Keratinocyte (primary cell): Measurements from ENCODE around the gene SLC43A1. TPM values are rescaled to one million over a fixed set of nuclear protein-coding genes. Genes with fewer than 3 reads are reported as not detected.
A peak's percentile ranks its signal among the peaks of the same experiment; 100 is the strongest.

Experiments used
- DNase-seq: peaks from one replicate; pipeline ENCODE4 v3.0.0-alpha.2; 2011; ENCODE audit warnings: low read depth, missing footprints, low spot score
- FAIRE-seq: peaks from 2 replicates; lab custom pipeline; 2011; peaks lifted over from hg19 to GRCh38; lab: Jason Lieb, UNC
- H2AFZ ChIP-seq: 2 replicates; pipeline ENCODE4 v1.6.0; 2012; ENCODE audit warnings: low read length, control low read depth, inconsistent platforms; ENCODE audit not compliant: control insufficient read depth
- H3K27ac ChIP-seq: 2 replicates; pipeline ENCODE4 v1.5.1; 2011; ENCODE audit warnings: low read length; ENCODE audit not compliant: control insufficient read depth, insufficient read depth
- H3K27me3 ChIP-seq: 3 replicates; pipeline ENCODE4 v1.6.0; 2011; ENCODE audit warnings: low read length; ENCODE audit not compliant: control insufficient read depth, insufficient read depth; ENCODE audit errors: extremely low read depth
- H3K36me3 ChIP-seq, 2 experiments: 2 replicates in 1 of 2; 3 replicates in 1 of 2; pipeline ENCODE4 v1.5.1; 2011; ENCODE audit warnings: low read length in 2 of 2, mild to moderate bottlenecking in 1 of 2; ENCODE audit not compliant: control insufficient read depth in 2 of 2, insufficient read depth in 2 of 2; ENCODE audit errors: extremely low read depth in 1 of 2
- H3K4me1 ChIP-seq: 3 replicates; pipeline ENCODE4 v1.5.1; 2011; ENCODE audit warnings: low read length; ENCODE audit not compliant: control insufficient read depth, insufficient read depth; ENCODE audit errors: extremely low read depth
- H3K4me2 ChIP-seq: 3 replicates; pipeline ENCODE4 v1.6.0; 2011; ENCODE audit warnings: low read depth, low read length; ENCODE audit not compliant: control insufficient read depth, insufficient read depth; ENCODE audit errors: extremely low read depth
- H3K4me3 ChIP-seq, 3 experiments: fragments of 200-600 bp in 1 of 3; sonication (generic) in 1 of 3; 2 replicates in 2 of 3; 3 replicates in 1 of 3; pipeline ENCODE4 v1.5.1; 2011 to 2016; ENCODE audit warnings: low read length in 3 of 3, mild to moderate bottlenecking in 3 of 3, control low read depth in 2 of 3, inconsistent platforms in 1 of 3, low read depth in 1 of 3, mixed read lengths in 1 of 3, mixed run types in 1 of 3, moderate library complexity in 1 of 3; ENCODE audit not compliant: control insufficient read depth in 2 of 3, insufficient read depth in 2 of 3; ENCODE audit errors: extremely low read depth in 1 of 3
- H3K79me2 ChIP-seq: 2 replicates; pipeline ENCODE4 v1.6.0; 2012; ENCODE audit warnings: low read length; ENCODE audit not compliant: control insufficient read depth, insufficient read depth
- H3K9ac ChIP-seq: 3 replicates; pipeline ENCODE4 v1.6.0; 2011; ENCODE audit warnings: low read length; ENCODE audit not compliant: control insufficient read depth, insufficient read depth; ENCODE audit errors: extremely low read depth
- H3K9me1 ChIP-seq: 3 replicates; pipeline ENCODE4 v1.6.0; 2011; ENCODE audit warnings: low read length; ENCODE audit not compliant: control insufficient read depth, insufficient read depth; ENCODE audit errors: extremely low read depth
- H3K9me3 ChIP-seq: 2 replicates; pipeline ENCODE4 v1.5.1; 2012; ENCODE audit warnings: low read depth, low read length; ENCODE audit not compliant: control insufficient read depth
- H4K20me1 ChIP-seq: 3 replicates; pipeline ENCODE4 v1.6.0; 2011; ENCODE audit warnings: low read length; ENCODE audit not compliant: control insufficient read depth, insufficient read depth; ENCODE audit errors: extremely low read depth
- EZH2 ChIP-seq: IDR thresholded peaks from one replicate; pipeline ENCODE4 v1.6.1; 2012; ENCODE audit warnings: inconsistent platforms, mild to moderate bottlenecking, low read length, moderate library complexity
- dilution Hi-C: fragments of 300-500 bp; cut with MboI; formaldehyde crosslinking; loops from one replicate; pipeline ENCODE4 v1.7.0; 2020; ENCODE audit warnings: low sequenced_read_pairs; ENCODE audit not compliant: extremely low pct_ligation_motif_present
- polyA plus RNA-seq, 5 experiments: library from polyadenylated mRNA; depleted of rRNA in 3 of 5; stranded (reverse) in 3 of 5; stranded (forward) in 1 of 5; unstranded in 1 of 5; fragments of >200 nt; gene quantifications; 1 replicate in 1 of 5; 2 replicates in 3 of 5; 3 replicates in 1 of 5; pipeline versions ENCODE4 v1.2.1 to v1.2.3, GENCODE V29; 2011 to 2012; ENCODE audit warnings: missing spikeins in 2 of 5, low read depth in 1 of 5, low replicate concordance in 1 of 5
- TF ChIP-seq, protein P1 (sequence below), 3 experiments: IDR thresholded peaks in 1 of 3; conservative IDR thresholded peaks in 1 of 3; optimal IDR thresholded peaks in 1 of 3; 2 replicates in 2 of 3; 3 replicates in 1 of 3; pipeline versions ENCODE3 to v1.5.1; 2011; ENCODE audit warnings: low read length in 3 of 3, mild to moderate bottlenecking in 3 of 3, moderate library complexity in 2 of 3, control low read depth in 1 of 3, inconsistent platforms in 1 of 3; ENCODE audit not compliant: insufficient read depth in 2 of 3; ENCODE audit errors: extremely low read depth in 1 of 3

The SLC43A1 gene
- polyA plus RNA-seq, 1 donor (not counting 4 experiments of a cell fraction or from before 2014, with no cell fraction given), result 0.75 TPM

- Histone ChIP-seq H3K9me1 (no peaks in the 10 kb centered on the region), H3K27me3 (peaks cover 4% of the 10 kb centered on the region), H3K4me2 (no peak overlapping the region), H2AFZ (no peak overlapping the region), H3K79me2 (no peaks in the 10 kb centered on the region), H3K27ac (no peak overlapping the region), H3K9ac (no peak overlapping the region), H3K4me1 (peaks cover 9% of the 10 kb centered on the region), H3K36me3 (peaks cover 0 to 3% of the 10 kb centered on the region in 2 experiments), H3K4me3 (no peak overlapping the region), H4K20me1 (no peaks in the 10 kb centered on the region), H3K9me3 (no peaks in the 10 kb centered on the region)
- DNase-seq (no peak), FAIRE-seq (no peak)
- dilution Hi-C loops, result no loop called here
- TF ChIP-seq EZH2, result no peak
- TF ChIP-seq, protein P1, sequence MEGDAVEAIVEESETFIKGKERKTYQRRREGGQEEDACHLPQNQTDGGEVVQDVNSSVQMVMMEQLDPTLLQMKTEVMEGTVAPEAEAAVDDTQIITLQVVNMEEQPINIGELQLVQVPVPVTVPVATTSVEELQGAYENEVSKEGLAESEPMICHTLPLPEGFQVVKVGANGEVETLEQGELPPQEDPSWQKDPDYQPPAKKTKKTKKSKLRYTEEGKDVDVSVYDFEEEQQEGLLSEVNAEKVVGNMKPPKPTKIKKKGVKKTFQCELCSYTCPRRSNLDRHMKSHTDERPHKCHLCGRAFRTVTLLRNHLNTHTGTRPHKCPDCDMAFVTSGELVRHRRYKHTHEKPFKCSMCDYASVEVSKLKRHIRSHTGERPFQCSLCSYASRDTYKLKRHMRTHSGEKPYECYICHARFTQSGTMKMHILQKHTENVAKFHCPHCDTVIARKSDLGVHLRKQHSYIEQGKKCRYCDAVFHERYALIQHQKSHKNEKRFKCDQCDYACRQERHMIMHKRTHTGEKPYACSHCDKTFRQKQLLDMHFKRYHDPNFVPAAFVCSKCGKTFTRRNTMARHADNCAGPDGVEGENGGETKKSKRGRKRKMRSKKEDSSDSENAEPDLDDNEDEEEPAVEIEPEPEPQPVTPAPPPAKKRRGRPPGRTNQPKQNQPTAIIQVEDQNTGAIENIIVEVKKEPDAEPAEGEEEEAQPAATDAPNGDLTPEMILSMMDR (optimal IDR thresholded peaks at IDR 0.05 in 1 of 3, IDR thresholded peaks at IDR 0.05 in 1 of 3, conservative IDR thresholded peaks at IDR 0.05 in 1 of 3; ENCODE audit: extremely low read depth in 1 of 3, insufficient read depth in 2 of 3, low read length in 3 of 3), result no peak
Observed at GRCh38 chr11:57544566-57544965, 29.1 kb upstream of the SLC43A1 start.

- no peak for DNase-seq
- Histone ChIP-seq H3K9me3 (no peaks in the 10 kb centered on the region), H3K4me1 (peaks cover 12% of the 10 kb centered on the region), H3K79me2 (no peaks in the 10 kb centered on the region), H3K36me3 (peaks cover 0 to 2% of the 10 kb centered on the region in 2 experiments), H2AFZ (peak overlapping the region; percentile 6), H3K9ac (no peak overlapping the region), H3K27me3 (peaks cover 4% of the 10 kb centered on the region), H3K4me2 (peak overlapping the region; percentile 27), H3K27ac (no peak overlapping the region), H4K20me1 (no peaks in the 10 kb centered on the region), H3K4me3 (no peak overlapping the region), H3K9me1 (no peaks in the 10 kb centered on the region)
- FAIRE-seq, result no peak
- TF ChIP-seq, protein P1 (optimal IDR thresholded peaks at IDR 0.05 in 1 of 3, IDR thresholded peaks at IDR 0.05 in 1 of 3, conservative IDR thresholded peaks at IDR 0.05 in 1 of 3; ENCODE audit: extremely low read depth in 1 of 3, insufficient read depth in 2 of 3, low read length in 3 of 3), result no peak
- no peak for TF ChIP-seq EZH2
- dilution Hi-C loops, result no loop called here
Observed at GRCh38 chr11:57543593-57543992, 28.1 kb upstream of the SLC43A1 start.
